GM18861 (cell line): ENCODE measurements around the gene PRIM1.
A peak's percentile ranks its signal among the peaks of the same experiment; 100 is the strongest.
"Not testable (repeated sequence)": the region's sequence is repeated elsewhere in the genome, so short reads cannot be mapped to it uniquely, and the experiment has no call there.

Experiments
- ATAC-seq: cut with Tn5 transposase; IDR thresholded peaks from one replicate; pipeline ENCODE4 v1.9.1; 2021; ENCODE audit not compliant: unreplicated experiment

Gene PRIM1

GRCh38 chr12:56718636-56719035 is 33.5 kb downstream of the PRIM1 start:
- no peak for ATAC-seq

GRCh38 chr12:56718149-56718548 is 34.0 kb downstream of the PRIM1 start:
- no peak for ATAC-seq

GRCh38 chr12:56716933-56717880 is 34.9 kb downstream of the PRIM1 start:
- no peak for ATAC-seq

- ATAC-seq, result no peak
Observed at GRCh38 chr12:56716458-56716857, 35.7 kb downstream of the PRIM1 start.

- no peak for ATAC-seq
Observed at GRCh38 chr12:56715798-56716197, 36.3 kb downstream of the PRIM1 start.

GRCh38 chr12:56714431-56714929 is 37.6 kb downstream of the PRIM1 start:
- ATAC-seq, result no peak

GRCh38 chr12:56713345-56713744 is 38.8 kb downstream of the PRIM1 start:
- no peak for ATAC-seq

GRCh38 chr12:56709759-56710376 is 42.3 kb downstream of the PRIM1 start:
- no peak for ATAC-seq

GRCh38 chr12:56704522-56704921 is 47.6 kb downstream of the PRIM1 start:
- not testable (repeated sequence) for ATAC-seq

GRCh38 chr12:56699020-56699661 is 53.0 kb downstream of the PRIM1 start:
- ATAC-seq, result no peak

- no peak for ATAC-seq
Observed at GRCh38 chr12:56695327-56696101, 56.6 kb downstream of the PRIM1 start.

- no peak for ATAC-seq
Observed at GRCh38 chr12:56694161-56694560, 58.0 kb downstream of the PRIM1 start.

GRCh38 chr12:56688846-56689109 is 63.3 kb downstream of the PRIM1 start:
- no peak for ATAC-seq

- peak; percentile 47 for ATAC-seq
Observed at GRCh38 chr12:56688129-56688845, 63.8 kb downstream of the PRIM1 start, which contains the start of gene PTGES3. Gene PTGES3 (minus strand): TSS chr12:56688284. CDS start chr12:56687999, 285 bp downstream.

- no peak for ATAC-seq
Observed at GRCh38 chr12:56687223-56688128, 64.6 kb downstream of the PRIM1 start.

GRCh38 chr12:56684745-56685359 is 67.3 kb downstream of the PRIM1 start:
- ATAC-seq, result no peak

- no peak for ATAC-seq
Observed at GRCh38 chr12:56682323-56682722, 69.8 kb downstream of the PRIM1 start.
